ENCODE data around the gene PELI3. TPM values are rescaled to one million over a fixed set of nuclear protein-coding genes. Genes with fewer than 3 reads are reported as not detected.

PELI3 gene
- total RNA-seq, 4 donors from 2014 or later, result 14.4 to 26.4 (median 20.4) TPM

GRCh38 chr11:66492161-66492865 is 25.6 kb downstream of the PELI3 start:
- Histone ChIP-seq H3K4me3 (no peak overlapping the region), H3K27ac (no peak overlapping the region), H3K9me3 (no peaks in the 10 kb centered on the region), H3K27me3 (no peaks in the 10 kb centered on the region), H3K4me1 (no peaks in the 10 kb centered on the region), H3K36me3 (peaks cover 0 to 97% (median 0%) of the 10 kb centered on the region in 3 donors)
- DNase-seq (ENCODE audit: low spot score in 2 of 2), result no peak
- 91 to 100% methylated on average over 4 to 10 of the region's 10 CpGs for WGBS, 2 donors
- no peak for TF ChIP-seq CTCF (IDR thresholded peaks at IDR 0.05)

- Histone ChIP-seq H3K9me3 (no peaks in the 10 kb centered on the region), H3K27me3 (no peaks in the 10 kb centered on the region), H3K27ac (no peak overlapping the region), H3K36me3 (peaks cover 0 to 97% (median 0%) of the 10 kb centered on the region in 3 donors), H3K4me1 (no peaks in the 10 kb centered on the region), H3K4me3 (no peak overlapping the region)
- 92 to 93% methylated on average over 10 of the region's 10 CpGs for WGBS, 2 donors
- TF ChIP-seq EP300 (IDR thresholded peaks at IDR 0.05) (no peak), CTCF (IDR thresholded peaks at IDR 0.05) (no peak), POLR2A (IDR thresholded peaks at IDR 0.05) (no peak)
- DNase-seq (ENCODE audit: low spot score in 2 of 2), result no peak
Observed at GRCh38 chr11:66493130-66493529, 26.4 kb downstream of the PELI3 start.

GRCh38 chr11:66494458-66494857 is 27.8 kb downstream of the PELI3 start:
- 78 to 81% methylated on average over 7 of the region's 7 CpGs for WGBS, 2 donors
- Histone ChIP-seq H3K9me3 (no peaks in the 10 kb centered on the region), H3K27me3 (no peaks in the 10 kb centered on the region), H3K36me3 (peaks cover 0 to 97% (median 0%) of the 10 kb centered on the region in 3 donors), H3K4me1 (no peaks in the 10 kb centered on the region), H3K4me3 (no peak overlapping the region), H3K27ac (no peak overlapping the region)
- no peak for DNase-seq (ENCODE audit: low spot score in 2 of 2)
- no peak for TF ChIP-seq CTCF (IDR thresholded peaks at IDR 0.05)
- TF ChIP-seq EP300 (IDR thresholded peaks at IDR 0.05), result no peak
- no peak for TF ChIP-seq POLR2A (IDR thresholded peaks at IDR 0.05)

- 81 to 86% methylated on average over 14 of the region's 14 CpGs for WGBS, 2 donors
Observed at GRCh38 chr11:66494935-66495334, 28.2 kb downstream of the PELI3 start.

More at GRCh38 chr11:66494935-66495334, 28.2 kb downstream of the PELI3 start:
- Histone ChIP-seq H3K4me3 (no peak overlapping the region), H3K27ac (no peak overlapping the region), H3K27me3 (no peaks in the 10 kb centered on the region), H3K4me1 (no peaks in the 10 kb centered on the region), H3K9me3 (no peaks in the 10 kb centered on the region), H3K36me3 (peaks cover 0 to 97% (median 0%) of the 10 kb centered on the region in 3 donors)
- TF ChIP-seq EP300 (IDR thresholded peaks at IDR 0.05) (no peak), POLR2A (IDR thresholded peaks at IDR 0.05) (no peak), CTCF (IDR thresholded peaks at IDR 0.05) (no peak)
- no peak for DNase-seq (ENCODE audit: low spot score in 2 of 2)
